HG02571 (cell line): ENCODE measurements around the gene CNFN.
"Not testable (repeated sequence)": the region's sequence is repeated elsewhere in the genome, so short reads cannot be mapped to it uniquely, and the experiment has no call there.

Experiments used
- ATAC-seq: cut with Tn5 transposase; IDR thresholded peaks from one replicate; pipeline ENCODE4 v1.9.1; 2021; ENCODE audit warnings: mild to moderate bottlenecking, moderate library complexity; ENCODE audit not compliant: unreplicated experiment

The CNFN gene

DNA sequence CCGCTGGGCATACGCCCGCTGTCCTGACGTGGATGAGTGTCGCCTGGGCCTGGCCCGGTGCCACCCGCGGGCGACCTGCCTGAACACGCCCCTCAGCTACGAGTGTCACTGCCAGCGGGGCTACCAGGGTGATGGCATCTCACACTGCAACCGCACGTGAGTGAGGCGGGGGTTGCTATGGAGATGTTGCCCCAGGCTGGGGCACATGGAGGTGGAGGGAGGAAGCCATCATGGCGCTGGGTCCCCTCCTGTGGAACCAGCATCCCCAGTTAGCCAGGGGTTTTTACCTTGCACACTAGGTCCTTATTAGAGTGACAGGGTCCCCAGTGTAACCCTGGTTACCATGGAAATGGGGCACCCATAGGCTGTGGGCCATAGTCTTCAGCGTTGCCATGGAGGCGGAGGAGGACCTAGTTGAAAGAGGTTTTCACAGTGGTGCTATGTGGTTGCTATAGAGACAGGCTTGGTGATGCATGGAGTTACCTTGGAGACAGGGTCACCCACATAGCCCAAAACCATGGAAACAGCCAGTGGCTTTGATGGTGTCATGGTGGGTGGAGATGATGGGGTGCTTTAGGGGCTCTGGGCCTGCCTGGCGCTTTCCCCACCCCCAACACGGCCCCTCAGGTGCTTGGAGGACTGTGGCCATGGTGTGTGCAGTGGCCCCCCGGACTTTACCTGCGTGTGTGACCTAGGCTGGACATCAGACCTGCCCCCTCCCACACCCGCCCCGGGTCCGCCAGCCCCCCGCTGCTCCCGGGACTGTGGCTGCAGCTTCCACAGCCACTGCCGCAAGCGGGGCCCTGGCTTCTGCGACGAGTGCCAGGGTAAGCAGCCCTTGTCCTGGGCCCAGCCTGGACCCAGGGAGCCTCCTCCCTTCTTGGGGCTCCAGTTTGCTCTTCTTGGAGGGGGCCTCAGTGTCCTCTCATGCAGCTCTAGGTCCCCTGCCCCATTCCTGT is 37.5 kb downstream of the CNFN start:
- ATAC-seq = no peak

DNA sequence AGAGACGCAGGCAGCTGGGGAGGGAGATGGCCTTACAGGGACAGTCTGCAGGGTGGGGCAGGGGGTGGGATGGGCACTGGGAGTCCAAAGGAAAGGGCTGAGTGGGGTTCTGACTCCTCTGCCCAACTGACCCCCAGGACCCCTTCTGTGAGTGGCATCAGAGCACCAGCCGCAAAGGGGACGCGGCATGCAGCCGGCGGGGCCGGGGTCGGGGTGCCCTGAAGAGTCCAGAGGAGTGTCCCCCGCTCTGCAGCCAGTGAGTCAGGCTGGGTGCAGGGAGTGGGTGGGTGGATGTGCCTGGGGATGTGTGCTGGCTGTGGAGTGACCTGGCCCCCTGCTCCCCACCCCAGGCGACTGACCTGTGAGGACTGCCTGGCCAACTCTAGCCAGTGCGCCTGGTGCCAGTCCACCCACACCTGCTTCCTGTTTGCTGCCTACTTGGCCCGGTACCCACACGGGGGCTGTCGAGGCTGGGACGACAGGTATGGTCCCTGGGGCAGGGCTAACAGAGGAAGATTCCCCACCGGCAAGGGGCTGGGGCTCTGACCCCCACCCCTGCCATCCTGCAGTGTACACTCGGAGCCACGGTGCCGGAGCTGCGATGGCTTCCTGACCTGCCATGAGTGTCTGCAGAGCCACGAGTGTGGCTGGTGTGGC is 38.9 kb downstream of the CNFN start:
- no peak for ATAC-seq

GRCh38 chr19:42350417-42350816 is 39.7 kb downstream of the CNFN start:
- ATAC-seq = no peak

- ATAC-seq = no peak
Measured at GRCh38 chr19:42349378-42350107, 40.6 kb downstream of the CNFN start.

DNA sequence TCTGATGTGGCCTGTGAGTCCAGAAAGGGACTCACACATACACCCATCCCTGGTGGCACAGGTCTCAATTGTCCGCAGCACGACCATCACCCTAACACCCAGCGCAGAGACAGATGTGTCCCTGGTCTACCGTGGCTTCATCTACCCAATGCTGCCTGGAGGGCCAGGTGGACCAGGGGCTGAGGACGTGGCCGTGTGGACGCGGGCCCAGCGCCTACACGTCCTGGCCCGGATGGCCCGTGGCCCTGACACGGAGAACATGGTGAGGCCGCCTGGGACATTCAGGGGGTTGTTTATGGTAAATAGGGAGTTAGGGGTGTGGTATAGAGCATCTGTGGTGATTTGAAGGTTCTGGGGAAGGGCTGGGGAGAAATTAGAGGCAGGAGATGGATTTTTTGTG is 41.9 kb downstream of the CNFN start:
- no peak for ATAC-seq

GRCh38 chr19:42345191-42345812 is 44.8 kb downstream of the CNFN start:
- ATAC-seq = no peak

GRCh38 chr19:42344336-42344893 is 45.7 kb downstream of the CNFN start:
- no peak for ATAC-seq

DNA sequence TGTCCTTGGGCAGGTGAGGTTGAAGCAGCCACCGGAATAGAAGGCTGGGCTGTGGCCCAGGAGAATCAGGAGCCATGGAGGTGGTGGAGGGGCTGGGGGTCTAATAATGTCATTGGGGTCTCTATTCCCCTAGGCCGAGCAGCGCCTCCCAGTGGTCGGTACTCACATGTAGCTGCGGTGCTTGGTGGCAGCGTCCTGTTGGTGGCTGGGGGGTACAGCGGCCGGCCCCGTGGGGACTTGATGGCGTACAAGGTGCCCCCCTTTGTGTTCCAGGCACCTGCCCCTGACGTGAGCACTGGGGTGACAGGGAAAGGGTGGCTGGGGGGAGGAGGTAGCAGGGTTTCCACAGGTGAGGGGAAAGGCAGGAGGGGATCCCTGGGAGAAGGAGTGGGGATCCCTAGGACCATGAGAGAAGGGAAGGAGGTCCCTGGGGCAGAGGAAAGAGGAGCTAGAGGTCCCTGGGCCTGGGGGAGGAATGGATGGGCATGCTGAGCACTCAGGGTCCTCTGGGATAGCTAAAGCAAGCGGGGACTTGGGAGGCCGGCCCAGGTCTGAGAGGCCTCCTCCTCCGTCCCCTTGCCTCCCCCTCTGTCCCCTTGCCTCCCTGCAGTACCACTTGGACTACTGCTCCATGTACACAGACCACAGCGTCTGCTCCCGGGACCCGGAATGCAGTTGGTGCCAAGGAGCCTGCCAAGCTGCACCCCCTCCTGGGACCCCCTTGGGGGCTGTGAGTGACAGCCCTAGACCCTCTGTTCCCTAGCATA is 46.6 kb downstream of the CNFN start:
- no peak for ATAC-seq

DNA sequence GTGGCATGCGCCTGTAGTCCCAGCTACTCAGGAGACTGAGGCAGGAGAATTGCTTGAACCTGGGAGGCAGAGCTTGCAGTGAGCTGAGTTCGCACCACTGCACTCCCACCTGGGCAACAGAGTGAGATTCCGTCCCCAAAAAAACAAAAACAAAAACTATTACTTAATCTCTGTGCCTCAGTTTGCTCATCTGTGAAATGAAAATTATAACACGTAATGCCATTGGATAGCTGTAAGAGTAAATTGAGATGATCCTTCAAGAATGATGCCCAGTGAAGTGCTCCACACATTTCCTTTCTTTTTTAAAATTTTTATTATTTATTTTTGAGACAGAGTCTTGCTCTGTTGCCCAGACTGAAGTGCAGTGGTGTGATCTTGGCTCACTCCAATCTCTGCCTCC is 50.2 kb downstream of the CNFN start:
- ATAC-seq = not testable (repeated sequence)

- not testable (repeated sequence) for ATAC-seq
Measured at GRCh38 chr19:42339126-42339860, 50.8 kb downstream of the CNFN start.
